Ascending aorta (tissue), 2 donors: ENCODE measurements around the gene MYO18A. TPM values are rescaled to one million over a fixed set of nuclear protein-coding genes. Genes with fewer than 3 reads are reported as not detected.

Source experiments
- DNase-seq, 2 donors: peaks; one replicate each; pipeline ENCODE4 v3.0.0-alpha.2; 2019; ENCODE audit warnings: low spot score in 2 of 2
- H3K27ac ChIP-seq, 2 donors: fragments of 200-600 bp; sonication (generic); one replicate each; pipeline ENCODE4 v1.5.1; 2016 to 2017; ENCODE audit warnings: mild to moderate bottlenecking in 1 of 2
- H3K27me3 ChIP-seq: fragments of 200-600 bp; sonication (generic); one replicate; pipeline ENCODE4 v1.5.1; 2017
- H3K36me3 ChIP-seq, 2 donors: fragments of 200-600 bp; sonication (generic); one replicate each; pipeline ENCODE4 v1.5.1; 2016
- H3K4me1 ChIP-seq, 2 donors: fragments of 200-600 bp; sonication (generic); one replicate each; pipeline ENCODE4 v1.5.1; 2016 to 2017; ENCODE audit warnings: mild to moderate bottlenecking in 1 of 2
- H3K4me3 ChIP-seq, 2 donors: fragments of 200-600 bp; sonication (generic); one replicate each; pipeline ENCODE4 v1.5.1; 2016 to 2017; ENCODE audit warnings: mild to moderate bottlenecking in 1 of 2
- H3K9me3 ChIP-seq, 2 donors: fragments of 200-600 bp; sonication (generic); one replicate each; pipeline ENCODE4 v1.5.1; 2016
- CTCF ChIP-seq, 3 experiments: fragments of 200-600 bp in 2 of 3; fragments of 450-650 bp in 1 of 3; sonication (generic) in 2 of 3; IDR thresholded peaks; one replicate each; pipeline ENCODE4 v1.5.1; 2016 to 2019; ENCODE audit warnings: antibody characterized with exemption in 3 of 3, mild to moderate bottlenecking in 1 of 3, moderate library complexity in 1 of 3
- intact Hi-C: fragments of 100-400 bp; cut with DNase I; formaldehyde crosslinking; loops from one replicate; pipeline ENCODE4 v1.15.1; 2023
- total RNA-seq: library from RNA; depleted of rRNA; stranded (reverse); fragments of >200 nt; gene quantifications from one replicate; pipeline ENCODE4 v1.1.0, GENCODE V29; 2016

The MYO18A gene
- total RNA-seq, 1 donor from 2014 or later: 185 TPM

- Histone ChIP-seq H3K27me3 (no peaks in the 10 kb centered on the region), H3K4me1 (peaks cover 14 to 28% of the 10 kb centered on the region in 2 donors), H3K9me3 (no peaks in the 10 kb centered on the region), H3K36me3 (peaks cover 3 to 6% of the 10 kb centered on the region in 2 donors), H3K4me3 (peak overlapping the region in 1 of 2 donors; percentile 38), H3K27ac (peak overlapping the region; percentile 90 to 98)
- intact Hi-C loops: no loop called here
- peak; percentile 50 to 87 for DNase-seq
- TF ChIP-seq CTCF (IDR thresholded peaks at IDR 0.05): no peak
These were observed 48.1 kb downstream of the MYO18A start for GRCh38 chr17:29131814-29132682.

- Histone ChIP-seq H3K27ac (peak overlapping the region in 1 of 2 donors; percentile 5), H3K4me1 (peaks cover 14 to 33% of the 10 kb centered on the region in 2 donors), H3K4me3 (no peak overlapping the region), H3K9me3 (no peaks in the 10 kb centered on the region), H3K27me3 (no peaks in the 10 kb centered on the region), H3K36me3 (peaks cover 3 to 6% of the 10 kb centered on the region in 2 donors)
- intact Hi-C loops: loop anchor here (10.0 kb wide), 1 partner anchor 65 kb away; no protein-coding TSS in a partner anchor
- no peak for TF ChIP-seq CTCF (IDR thresholded peaks at IDR 0.05)
- DNase-seq: no peak
These were observed 50.5 kb downstream of the MYO18A start for GRCh38 chr17:29129731-29130130.

GRCh38 chr17:29127840-29128239, 52.4 kb downstream of the MYO18A start:
- no peak for DNase-seq
- no peaks in the 10 kb centered on the region for H3K27me3 ChIP-seq
- no peak for TF ChIP-seq CTCF (IDR thresholded peaks at IDR 0.05)
- H3K27ac ChIP-seq: no peak overlapping the region
- intact Hi-C loops: loop anchor here (10.0 kb wide), 1 partner anchor 63 kb away; no protein-coding TSS in a partner anchor
- peaks cover 7 to 28% of the 10 kb centered on the region in 2 donors for H3K4me1 ChIP-seq
- no peaks in the 10 kb centered on the region for H3K9me3 ChIP-seq
- peaks cover 3 to 6% of the 10 kb centered on the region in 2 donors for H3K36me3 ChIP-seq
- H3K4me3 ChIP-seq: no peak overlapping the region

- Histone ChIP-seq H3K9me3 (no peaks in the 10 kb centered on the region), H3K4me1 (peaks cover 0 to 14% of the 10 kb centered on the region in 2 donors), H3K36me3 (peaks cover 10 to 15% of the 10 kb centered on the region in 2 donors), H3K4me3 (no peak overlapping the region), H3K27me3 (no peaks in the 10 kb centered on the region), H3K27ac (no peak overlapping the region)
- intact Hi-C loops: loop anchor here (10.0 kb wide), 1 partner anchor 62 kb away; no protein-coding TSS in a partner anchor
- no peak for DNase-seq
- no peak for TF ChIP-seq CTCF (IDR thresholded peaks at IDR 0.05)
These were observed 53.8 kb downstream of the MYO18A start for GRCh38 chr17:29126268-29126930.

- no peak for DNase-seq
- Histone ChIP-seq H3K4me1 (peaks cover 0 to 11% of the 10 kb centered on the region in 2 donors), H3K27me3 (no peaks in the 10 kb centered on the region), H3K9me3 (no peaks in the 10 kb centered on the region), H3K27ac (no peak overlapping the region), H3K36me3 (peaks cover 18 to 22% of the 10 kb centered on the region in 2 donors), H3K4me3 (no peak overlapping the region)
- no peak for TF ChIP-seq CTCF (IDR thresholded peaks at IDR 0.05)
- intact Hi-C loops: loop anchor here (2.0 to 10.0 kb wide), 2 partner anchors 19 to 61 kb away; no protein-coding TSS in a partner anchor
These were observed 54.5 kb downstream of the MYO18A start for GRCh38 chr17:29125651-29126050.
